ENCODE results near the gene MYH11.

Gene MYH11

DNA sequence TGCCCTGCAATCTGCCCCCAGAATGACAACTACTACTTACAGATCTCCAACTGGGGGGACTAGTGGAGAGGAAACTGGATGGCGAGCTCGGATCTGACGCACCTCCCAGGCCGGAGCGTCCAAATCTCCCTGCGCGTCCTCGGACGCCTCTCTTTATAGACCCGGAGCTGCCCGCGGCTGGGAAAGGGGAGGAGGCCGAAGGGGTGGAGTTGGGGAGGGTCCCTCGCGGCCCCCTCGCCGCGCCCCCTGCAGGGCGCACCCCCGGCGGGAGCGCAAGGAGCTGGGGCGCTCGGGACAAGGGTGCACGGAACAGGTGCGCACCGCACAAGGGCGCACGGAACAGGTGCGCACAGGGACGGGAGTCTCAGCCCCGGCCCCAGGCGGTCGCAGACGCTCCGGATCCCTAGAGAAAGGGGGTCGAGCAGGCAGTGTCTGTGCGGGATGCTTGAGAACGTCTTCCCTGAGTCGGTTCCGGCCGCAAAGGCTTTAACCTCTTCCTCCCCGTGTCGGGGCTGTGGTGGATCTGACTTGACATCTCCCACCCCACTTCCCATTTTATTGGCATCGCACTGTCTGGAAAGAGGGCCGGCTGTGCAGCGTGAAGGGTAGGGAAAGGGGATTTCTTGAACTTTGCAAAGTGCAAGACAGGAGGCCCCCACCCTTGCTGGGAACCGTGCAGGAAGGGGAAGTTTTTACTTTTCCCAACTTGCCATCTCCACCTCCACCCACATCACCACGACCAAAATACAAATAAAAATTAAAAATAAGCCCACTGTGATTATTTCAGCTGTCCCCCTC, at the start of gene MYH11:
Gene MYH11, minus strand, starts transcription at position 128 of the 798 bp plus-strand sequence. CDS start 18,776 bp downstream, outside the sequence.
- DNase-seq, result no peak

DNA sequence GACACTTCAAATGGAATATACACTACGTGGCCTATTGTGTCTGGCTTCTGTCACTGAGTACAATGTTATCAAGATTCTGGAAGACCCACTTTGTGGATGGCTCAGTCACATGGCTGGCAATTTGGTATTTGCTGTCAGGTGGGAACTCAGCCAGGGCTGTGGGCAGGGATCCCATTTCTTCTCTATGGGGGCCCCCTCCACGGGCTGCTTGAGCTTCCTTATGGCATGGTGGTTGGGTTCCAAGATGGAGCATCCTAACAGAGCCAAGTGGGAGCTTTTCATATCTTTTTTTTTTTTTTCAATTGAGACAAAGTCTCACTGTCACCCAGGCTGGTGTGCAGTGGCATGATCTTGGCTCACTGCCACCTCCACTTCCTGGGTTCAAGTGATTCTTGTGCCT, 49.6 kb upstream of the MYH11 start:
- no peak for DNase-seq

DNA sequence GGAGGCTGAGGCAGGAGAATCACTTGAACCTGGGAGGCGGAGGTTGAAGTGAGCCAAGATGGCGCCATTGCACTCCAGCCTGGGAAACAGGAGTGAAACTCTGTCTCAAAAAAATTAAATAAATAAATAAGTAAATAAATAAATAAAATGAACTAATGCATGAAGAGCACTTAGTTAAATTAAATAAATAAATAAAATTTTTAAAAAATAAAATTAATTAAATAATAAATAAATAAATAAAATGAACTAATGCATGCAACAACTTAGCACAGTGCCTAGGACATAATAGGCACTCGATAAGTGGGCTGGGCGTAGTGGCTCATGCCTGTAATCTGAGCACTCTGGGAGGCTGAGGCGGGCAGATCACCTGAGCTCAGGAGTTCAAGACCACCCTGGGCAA, 47.1 kb upstream of the MYH11 start:
- no peak for DNase-seq

DNA sequence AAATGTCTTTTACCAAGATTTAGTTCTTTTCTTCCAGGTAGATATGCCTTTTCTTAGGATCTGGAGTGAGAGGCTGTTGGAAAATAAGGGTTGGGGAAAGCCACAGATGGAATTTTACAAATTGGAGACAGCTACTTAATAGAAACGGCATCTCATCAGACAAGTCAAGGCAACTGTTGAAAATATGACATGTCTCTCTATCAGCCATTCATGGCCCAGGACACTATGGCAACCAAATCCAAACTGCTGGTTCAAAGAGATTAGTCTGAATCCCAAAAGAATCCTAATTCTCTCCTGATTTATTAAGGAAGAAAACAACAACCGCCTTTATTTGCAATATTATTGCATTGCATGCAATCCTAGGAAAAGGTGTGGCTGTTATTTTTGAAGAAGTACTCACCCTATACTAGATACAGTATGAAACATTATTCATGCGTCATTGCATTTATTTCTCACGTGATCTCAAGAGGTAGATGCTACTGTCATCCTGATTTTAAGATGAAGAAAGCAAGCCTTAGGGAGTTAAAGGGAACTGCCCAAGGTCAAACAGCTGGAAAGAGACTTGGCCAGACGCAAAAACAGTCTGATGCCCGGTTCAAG, 44.2 kb upstream of the MYH11 start:
- no peak for DNase-seq

DNA sequence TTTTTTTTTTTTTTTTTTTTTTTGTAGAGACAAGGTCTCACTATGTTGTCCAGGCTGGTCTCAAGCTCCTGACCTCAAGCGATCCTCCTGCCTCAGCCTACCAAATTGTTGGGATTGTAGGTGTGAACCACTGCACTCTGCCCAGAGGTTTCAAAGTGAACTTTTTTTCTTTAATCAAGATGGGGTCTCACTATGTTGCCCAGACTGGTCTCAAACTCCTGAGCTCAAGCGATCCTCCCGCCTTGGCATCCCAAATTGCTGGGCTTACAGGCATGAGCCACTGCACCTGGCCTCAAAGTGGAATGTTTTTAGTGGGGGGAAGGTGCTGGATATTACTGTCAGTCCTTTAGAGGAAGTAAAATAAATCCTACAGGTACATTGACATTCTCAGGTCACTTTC, 43.5 kb upstream of the MYH11 start:
- DNase-seq, result no peak

DNA sequence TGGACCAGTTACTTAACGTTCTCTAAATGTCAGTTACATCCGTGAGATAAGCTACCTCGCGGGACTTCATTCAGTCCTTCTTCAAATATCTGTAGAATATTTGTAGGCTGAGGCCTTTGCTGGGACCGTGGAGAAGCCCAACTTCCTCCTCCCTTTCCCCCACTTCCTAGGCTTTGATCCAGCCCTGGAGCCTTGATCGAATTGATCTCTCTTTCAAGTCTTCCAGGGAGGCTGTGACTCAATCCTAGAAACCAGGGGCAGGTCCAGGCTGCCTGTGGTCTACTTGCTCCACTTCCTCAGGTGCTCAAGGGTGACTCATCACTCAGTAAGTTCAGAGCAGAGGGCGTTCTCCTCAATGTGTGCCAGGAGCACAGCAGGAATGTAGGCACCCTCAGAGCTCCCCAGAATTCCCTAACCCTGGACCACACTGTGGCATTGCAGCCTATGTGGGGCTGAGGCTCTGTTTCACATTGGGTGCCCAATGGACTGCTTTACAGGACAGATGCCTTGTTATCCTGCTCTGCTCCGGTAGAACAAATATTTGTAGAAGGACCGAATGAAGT, 42.8 kb upstream of the MYH11 start:
- DNase-seq, result no peak

DNA sequence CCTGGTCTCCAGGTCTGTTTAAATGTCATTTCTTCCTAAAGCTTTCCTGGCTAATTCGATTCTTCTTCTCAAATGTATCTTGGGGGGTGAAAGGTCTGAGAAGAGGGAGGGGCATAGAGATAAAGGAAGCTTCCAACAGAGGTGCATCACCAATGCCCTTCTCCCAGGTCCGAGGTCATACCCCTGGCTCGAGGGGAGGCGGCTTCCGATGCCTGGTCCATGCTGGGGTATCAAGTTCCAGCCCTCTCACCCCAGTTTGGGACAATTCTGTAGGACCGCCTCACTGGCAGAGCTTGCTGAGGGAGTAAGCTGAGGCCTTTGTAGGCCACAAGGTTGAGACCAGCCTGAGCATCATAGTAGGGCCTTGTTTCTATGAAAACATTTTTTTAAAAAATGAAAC, 41.8 kb upstream of the MYH11 start:
- no peak for DNase-seq

DNA sequence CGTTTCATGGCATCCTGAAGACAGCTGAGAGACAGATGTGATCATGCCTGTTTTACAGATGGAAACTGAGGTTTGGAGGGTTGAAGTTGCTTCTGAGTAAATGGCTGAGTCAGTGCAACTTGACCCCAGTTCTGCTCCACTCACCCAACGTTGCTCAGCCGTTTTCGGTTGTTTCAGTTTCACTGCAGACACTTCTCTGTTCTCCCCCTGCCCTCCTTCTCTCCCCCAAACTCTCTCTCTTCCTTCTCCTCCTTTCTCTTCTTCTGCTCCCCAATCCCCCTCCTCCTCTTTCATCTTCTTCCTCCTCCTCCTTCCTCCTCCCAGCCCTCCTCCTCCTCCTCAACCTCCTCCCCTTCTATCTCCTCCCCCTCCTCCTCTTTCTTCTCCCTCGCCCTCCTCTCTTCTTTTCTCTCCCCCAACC, 41.0 kb upstream of the MYH11 start:
- DNase-seq, result no peak

DNA sequence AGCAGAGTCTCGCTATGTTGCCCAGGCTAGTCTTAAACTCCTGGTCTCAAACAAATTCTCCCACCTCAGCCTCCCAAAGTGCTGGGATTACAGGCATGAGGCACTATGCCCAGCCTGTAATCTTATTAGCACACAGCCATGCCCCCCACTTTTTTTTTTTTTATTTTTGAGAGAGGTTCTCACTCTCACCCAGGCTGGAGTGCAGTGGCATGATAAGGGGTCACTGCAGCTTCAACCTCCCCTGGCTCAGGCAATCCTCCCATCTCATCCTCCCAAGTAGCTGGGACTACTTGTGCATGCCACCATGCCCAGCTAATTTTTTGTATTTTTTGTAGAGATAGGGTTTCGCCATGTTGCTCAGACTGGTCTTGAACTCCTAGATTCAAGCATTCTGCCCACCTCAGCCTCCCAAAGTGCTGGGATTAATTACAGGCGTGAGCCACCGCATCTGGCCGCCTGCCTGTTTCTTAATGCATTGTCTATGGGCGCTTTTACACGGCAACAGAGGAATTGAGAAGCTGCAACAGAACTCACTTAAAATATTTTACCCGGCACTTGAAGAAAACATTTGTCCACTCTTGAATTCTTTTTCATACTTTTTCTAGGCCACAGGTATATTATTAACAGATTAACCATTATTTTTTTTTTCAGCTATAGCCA, 40.4 kb upstream of the MYH11 start:
- DNase-seq, result no peak

DNA sequence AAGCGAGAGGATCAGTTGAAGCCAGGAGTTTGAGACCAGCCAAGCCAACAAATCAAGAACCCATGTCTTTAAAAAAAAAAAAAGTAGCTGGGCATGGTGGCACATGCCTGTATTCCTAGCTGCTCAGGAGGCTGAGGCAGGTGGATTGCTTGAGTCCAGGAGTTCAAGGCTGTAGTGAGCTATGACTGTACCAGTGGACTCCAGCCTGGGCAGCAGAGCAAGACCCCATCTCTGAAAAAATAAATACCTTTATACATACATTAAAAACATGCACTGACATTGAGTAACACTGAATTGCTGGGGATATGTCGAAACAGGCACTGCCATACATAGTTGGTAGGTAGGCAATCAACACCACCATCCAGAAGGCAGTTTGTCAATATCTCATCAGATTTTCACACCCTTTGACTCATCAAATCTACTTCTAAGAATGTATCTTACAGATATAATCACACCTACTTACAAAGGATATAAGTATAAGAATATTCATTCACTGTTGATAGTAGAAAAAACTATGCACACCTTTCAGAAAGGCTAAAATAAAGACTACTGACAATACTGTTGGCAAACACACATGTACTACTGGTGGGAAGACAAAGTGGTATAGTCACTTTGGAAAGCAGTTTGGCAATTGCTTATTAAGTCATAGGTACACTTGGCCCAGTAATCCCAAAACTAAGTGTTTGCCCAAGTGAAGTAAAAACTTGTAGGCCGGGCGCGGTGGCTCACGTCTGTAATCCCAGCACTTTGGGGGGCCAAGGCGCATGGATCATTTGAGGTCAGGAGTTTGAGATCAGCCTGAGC, 37.9 kb upstream of the MYH11 start:
- no peak for DNase-seq

DNA sequence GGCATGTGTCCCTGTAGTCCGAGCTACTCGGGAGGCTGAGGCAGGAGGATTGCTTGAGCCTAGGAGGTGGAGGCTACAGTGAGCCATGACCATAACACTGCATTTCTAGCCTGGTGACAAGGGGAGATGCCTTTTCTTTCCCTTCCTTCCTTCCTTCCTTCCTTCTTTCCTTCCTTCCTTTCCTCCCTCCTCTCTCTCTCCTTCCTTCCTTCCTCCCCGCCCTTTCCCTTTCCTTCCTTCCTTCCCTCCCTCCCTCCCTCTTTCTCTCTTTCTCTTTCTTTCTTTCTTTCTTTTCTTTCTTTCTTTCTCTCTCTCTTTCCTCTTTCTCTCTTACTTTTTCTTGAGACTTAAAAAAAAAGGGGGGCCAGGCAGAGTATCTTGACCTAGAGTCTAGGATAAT, 34.7 kb upstream of the MYH11 start:
- DNase-seq, result no peak

DNA sequence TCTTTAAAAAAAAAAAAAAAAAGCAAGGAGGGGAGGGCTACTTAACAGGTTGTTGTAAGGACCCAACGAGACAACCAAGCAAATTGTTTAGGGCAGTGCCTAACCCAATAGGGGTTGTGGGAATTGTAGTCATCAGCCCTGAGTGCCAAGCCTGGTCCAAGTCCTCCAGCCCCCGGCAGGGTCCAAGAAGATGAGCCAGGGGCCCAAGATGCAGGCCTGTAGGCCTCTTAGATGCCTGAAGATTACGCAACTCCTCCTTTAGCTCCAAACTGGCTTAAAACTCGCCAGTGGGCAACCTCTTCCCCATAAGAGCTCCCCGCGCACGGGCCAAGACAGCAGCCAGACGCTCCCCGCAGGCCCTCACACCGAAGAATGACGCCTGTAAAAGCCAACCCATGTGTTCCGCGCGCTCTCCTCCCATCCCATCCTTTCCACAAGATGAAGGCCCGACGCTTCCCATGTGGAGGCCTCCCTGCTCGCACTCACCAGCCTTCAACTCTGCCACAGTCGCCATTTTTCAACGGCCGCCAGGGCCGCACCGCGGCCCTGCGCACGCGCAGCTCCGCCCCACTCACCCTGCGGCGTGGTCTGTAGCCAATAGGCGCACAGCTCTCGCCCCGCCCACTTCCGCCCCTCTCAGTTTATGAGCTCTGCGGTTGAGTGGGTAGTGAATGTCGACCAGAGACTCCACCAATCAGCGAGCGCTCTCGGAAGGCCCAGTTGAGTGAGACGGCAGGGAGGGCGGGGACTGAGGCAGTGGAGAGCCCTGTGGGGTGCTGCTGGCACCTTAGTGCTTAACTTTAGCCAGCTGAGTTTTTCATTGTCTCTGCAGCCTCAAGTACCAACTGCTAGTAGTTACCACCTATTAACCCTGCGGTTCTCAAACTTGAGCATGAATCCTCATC, 31.5 kb upstream of the MYH11 start, which contains the start of gene CEP20:
Gene CEP20, minus strand, starts transcription at position 532 of the 905 bp plus-strand sequence. Its CDS starts 18 bp downstream, at position 514.
- DNase-seq, result peak; percentile 99

DNA sequence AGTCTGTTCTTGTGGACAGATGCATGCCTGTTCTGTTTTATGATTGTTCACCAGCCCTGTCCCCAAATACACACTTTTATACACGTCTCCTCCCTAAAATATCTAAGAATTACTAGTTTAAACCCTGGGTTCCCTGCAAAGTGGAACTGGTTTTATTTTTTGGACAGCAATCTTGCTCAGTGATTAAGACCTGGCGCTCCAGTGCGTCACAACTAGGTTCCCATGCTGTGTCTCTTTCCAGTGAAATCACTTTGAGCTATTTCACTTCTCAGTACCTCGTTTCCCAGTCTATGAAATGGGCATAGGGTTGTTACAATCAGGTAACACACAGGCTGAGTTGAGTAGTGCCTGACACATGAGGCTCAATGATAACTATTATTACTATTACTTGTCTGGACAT, 30.5 kb upstream of the MYH11 start:
- no peak for DNase-seq

DNA sequence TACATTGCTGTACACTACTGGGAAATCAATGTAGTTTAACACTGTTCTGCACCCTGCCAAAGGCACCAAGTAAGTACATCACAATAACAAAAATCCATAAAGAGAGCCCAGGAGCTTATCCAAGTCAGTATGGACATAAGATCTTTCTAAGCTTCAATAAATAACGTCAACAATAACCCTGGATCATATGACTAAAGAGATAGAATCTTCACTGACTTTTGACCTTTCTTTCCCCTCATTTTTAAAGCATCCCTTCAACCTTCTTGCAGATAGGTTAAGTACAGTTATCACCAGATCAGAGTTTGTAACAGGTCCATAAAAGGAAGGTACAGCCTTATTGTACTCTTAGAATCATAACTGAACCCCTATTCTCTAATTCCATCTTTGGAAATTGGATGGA, 29.2 kb upstream of the MYH11 start:
- no peak for DNase-seq

DNA sequence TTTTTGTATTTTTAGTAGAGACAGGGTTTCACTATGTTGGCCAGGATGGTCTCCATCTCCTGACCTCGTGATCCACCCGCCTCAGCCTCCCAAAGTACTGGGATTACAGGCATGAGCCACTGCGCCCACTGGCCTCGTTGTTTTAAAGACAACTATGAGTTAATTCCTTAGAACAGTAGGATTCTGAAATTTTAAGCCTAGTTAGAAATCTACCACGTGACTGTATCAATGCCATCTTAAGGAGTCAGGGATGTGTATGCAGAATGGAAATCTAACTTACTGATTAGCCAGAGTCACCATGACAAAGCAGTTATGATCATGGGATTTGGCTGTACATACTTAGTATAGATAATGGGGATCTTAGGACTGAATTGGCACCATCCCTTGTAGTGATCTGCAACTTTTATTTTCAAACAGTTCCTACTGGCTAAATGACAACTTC, 28.8 kb upstream of the MYH11 start:
- DNase-seq, result no peak

DNA sequence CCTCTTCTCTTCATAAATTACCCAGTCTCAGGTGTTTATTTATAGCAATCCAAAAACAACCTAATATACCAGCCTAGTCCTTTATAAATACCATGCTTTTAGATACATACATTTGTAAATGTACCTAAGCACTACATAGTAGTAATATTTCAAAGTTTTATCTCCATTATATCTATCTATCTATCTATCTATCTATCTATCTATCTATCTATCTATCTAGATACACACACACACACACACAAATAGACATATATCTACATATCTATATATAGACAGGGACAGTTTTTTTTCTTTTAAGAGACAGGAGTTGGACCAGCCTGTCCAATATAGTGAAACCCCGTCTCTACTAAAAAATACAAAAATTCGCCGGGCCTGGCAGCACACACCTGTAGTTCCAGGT, 25.7 kb upstream of the MYH11 start:
- no peak for DNase-seq

DNA sequence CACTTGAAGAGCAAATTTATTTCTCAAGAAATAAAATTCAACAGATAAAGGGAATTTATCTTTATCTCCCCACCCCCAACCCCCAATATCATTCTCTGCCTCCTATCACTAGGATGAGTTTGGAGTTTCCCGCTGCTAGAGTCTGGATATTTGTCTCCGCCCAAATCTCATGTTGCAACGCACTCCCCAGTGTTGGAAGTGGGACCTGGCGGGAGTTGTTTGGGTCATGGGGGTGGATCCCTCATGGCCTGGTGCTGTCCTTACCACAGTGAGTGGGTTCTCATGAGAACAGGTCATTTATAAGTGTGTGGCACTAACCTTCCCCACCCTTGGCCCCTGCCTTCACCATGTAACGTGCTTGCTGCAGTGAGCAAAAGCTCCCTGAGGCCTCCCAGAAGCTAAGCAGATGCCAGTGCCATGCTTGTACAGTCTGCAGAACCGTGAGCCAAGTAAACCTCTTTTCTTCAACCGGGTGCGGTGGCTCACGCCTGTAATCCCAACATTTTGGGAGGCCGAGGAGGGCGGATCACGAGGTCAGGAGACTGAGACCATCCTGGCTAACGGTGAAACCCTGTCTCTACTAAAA, 25.1 kb upstream of the MYH11 start:
- no peak for DNase-seq

DNA sequence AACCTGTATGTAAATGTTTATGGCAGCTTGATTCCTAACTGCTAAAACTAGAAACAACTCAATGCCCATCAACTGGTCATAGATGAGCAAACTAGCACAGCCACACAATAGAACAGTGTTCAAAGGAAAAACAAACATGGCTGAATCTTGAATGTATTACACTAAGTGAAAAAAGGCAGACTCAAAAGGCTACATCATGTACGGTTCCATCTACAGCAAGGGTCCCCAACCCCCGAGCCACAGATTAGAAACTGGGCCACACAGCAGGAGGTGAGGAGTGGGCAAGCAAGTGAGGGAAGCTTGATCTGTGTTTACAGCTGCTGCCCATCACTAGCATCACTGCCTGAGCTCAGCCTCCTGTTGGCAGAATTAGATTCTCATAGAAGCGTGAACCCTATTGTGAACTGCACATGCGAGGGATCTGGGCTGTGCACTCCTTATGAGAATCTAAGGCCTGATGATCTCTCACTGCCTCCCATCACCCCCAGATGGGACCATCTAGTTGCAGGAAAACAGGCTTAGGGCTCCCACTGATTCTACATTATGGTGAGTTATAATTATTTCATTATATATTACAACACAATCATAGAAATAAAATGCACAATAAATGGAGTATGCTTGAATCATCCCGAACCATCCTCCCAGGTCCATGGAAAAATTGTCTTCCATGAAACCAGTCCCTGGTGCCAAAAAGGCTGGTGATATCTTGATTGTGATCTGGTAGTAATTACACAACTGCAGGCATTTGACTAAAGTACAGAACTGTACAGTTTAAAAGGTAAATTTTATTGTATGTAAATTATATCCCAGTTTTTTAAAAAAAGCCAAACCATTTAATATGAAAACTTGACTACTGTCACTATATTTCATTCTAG, 23.8 kb upstream of the MYH11 start:
- peak; percentile 21 for DNase-seq

DNA sequence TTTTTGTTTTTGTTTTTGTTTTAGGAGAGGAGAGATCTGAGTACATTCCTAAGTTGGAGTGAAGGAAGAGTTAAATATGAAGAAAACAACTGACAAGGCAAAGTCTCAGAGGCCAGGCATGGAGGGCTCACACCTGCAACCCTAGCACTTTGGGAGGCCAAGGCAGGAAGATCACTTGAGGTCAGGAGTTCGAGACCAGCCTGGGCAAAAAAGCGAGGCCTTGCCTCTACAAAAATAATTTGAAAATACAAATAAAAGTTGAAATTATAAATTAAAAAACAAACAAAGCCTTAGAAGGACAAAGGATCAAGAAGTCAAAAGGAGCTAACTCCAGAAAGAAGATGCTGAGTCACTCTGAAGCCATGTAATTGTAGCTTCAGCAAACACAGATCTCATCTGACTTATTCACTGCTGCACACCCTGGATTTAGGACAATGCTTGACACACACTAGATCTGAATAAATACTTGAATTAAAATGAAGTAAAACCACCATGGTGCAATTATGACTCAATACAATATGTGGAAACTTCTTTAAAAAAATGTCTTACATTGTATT, 22.5 kb upstream of the MYH11 start:
- DNase-seq, result peak; percentile 15

DNA sequence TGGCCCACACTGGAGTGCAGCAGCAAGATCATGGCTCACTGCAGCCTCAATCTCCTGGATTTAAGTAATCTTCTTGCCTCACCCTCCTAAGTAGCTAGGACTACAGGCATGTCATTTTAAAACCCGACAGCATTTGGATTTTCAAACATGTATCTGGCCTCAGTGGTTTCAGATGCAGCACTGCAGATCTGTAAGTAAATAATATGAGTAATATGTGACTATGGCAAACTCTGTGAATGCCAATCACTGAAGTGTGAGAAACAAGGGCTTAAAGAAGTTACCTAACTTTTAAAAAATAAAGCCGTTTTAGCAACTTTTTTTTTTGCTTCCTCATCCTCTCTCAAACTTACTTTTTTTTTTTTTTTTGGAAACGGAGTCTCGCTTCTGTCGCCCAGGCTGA, 19.7 kb upstream of the MYH11 start:
- DNase-seq, result no peak

All from NCI-H345 (cell line).